Measurements from ENCODE around the gene BTBD6. TPM values are rescaled to one million over a fixed set of nuclear protein-coding genes. Genes with fewer than 3 reads are reported as not detected.

The BTBD6 gene
- total RNA-seq, 1 donor from 2014 or later, result 53.8 TPM

- DNase-seq (ENCODE audit: low read depth, low spot score), result no peak
Observed at GRCh38 chr14:105229099-105229655, 19.2 kb upstream of the BTBD6 start.

DNA sequence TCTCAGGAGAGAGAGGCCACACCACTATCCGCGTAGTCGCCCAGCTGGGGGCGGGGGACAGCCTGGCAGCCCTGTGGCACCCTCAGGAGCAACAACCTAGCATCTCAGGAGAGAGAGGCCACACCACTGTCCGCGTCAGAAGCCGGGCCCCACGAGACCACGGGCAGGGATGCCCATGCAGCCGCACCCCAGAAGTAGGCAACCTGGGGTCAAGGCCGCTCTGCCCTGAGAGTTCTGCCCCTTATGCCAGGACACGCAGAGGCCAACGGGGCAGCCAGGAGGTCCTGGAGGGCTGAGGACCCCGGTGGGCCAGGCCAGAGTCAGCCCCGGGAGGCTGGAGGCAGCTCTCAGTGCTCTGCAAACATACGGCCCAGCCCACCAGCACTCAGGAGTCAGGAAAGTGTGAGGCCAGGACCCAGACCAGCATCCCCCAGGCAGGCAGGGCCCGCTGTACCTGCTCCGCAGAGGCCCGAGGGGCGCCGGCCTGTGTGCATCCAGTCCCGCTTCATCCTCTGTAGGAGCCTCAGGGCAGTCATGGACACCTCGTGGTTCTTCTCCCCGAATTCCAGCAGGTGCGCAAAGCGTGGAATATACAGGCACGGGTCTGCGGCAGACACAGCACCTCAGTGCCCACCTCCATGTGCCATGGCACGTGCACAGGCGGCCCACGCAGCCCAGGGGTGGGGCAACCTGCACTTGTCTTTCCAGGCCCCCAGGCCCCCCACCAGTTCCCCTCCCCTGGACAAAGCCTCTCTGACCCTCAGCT is 7.3 kb upstream of the BTBD6 start:
- no peak for DNase-seq (ENCODE audit: low read depth, low spot score)

- DNase-seq (ENCODE audit: low read depth, low spot score), result no peak
Observed at GRCh38 chr14:105241641-105242040, 6.7 kb upstream of the BTBD6 start.

GRCh38 chr14:105244334-105244733 is 4.0 kb upstream of the BTBD6 start:
- DNase-seq (ENCODE audit: low read depth, low spot score), result no peak

DNA sequence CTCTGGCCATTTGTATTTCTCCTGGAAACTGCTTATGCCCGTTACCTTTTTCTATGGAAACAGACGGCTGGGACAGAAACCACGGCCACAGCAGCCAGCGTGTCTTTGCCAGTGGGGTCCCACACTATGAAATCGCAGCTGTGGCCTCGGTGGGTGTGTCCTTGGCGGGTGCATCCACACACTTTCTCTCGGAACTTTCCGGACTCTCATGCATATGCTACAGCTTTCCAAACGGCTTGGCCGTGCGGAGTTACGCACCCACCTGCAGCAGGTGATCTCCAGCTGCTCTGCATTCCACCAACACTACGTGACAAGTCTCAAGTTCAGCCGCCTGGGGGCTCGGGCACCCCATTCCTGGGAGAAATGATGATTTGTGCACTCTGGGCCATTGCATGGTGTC is 1.3 kb upstream of the BTBD6 start:
- DNase-seq (ENCODE audit: low read depth, low spot score), result no peak

- no peak for DNase-seq (ENCODE audit: low read depth, low spot score)
Observed at GRCh38 chr14:105247715-105248367, 492 bp upstream of the BTBD6 start.

DNA sequence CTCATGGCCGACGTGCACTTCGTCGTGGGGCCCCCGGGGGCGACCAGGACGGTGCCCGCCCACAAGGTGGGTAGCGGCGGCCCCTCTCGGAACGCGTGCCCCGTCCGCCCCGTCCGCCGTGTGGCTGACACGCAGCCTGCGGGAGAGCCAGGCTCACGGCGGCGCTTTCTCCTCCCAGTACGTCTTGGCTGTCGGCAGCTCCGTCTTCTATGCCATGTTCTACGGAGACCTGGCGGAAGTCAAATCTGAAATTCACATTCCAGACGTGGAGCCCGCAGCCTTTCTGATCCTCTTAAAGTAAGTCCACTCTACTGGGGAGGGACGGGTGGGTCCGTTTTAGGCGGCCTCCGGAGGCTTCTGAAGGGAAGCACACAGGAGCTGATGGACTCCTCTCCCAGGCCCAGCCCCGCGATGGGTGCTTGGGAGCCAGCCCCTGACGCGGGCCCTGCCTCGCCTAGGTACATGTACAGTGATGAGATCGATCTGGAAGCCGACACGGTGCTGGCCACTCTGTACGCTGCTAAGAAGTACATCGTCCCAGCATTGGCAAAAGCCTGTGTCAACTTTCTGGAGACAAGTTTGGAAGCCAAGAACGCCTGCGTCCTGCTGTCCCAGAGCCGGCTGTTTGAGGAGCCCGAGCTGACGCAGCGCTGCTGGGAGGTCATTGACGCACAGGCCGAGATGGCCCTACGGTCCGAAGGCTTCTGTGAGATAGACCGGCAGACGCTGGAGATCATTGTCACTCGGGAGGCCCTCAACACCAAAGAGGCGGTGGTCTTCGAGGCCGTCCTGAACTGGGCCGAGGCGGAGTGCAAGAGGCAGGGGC is 1.1 kb downstream of the BTBD6 start:
- DNase-seq (ENCODE audit: low read depth, low spot score), result no peak

DNA sequence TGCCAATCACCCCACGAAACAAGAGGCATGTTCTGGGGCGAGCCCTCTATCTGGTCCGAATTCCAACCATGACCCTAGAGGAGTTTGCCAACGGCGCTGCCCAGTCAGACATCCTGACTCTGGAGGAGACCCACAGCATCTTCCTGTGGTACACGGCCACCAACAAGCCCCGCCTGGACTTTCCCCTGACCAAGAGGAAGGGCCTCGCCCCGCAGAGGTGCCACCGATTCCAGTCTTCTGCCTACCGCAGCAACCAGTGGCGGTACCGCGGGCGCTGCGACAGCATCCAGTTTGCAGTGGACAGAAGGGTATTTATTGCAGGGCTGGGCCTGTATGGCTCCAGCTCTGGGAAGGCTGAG is 1.7 kb downstream of the BTBD6 start:
- DNase-seq (ENCODE audit: low read depth, low spot score), result no peak

DNA sequence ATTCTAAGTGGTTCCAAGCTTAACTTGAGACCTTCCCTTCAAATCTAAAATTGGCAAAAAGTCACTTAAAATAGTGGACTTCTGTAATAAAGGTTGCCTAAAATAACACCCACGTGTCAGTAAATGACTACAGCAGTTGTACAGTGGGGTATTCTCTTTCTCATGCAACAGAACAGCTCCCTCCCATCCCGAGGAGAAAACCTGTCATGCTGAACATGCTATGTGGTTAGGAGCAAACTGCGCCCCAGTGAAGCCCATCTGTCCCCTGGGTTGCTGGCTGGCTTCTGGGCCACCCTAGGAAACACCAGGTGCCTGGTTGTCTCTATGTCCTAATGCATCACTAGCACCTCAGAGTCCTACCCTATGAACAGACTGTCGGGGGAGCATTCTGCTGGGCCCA is 2.7 kb downstream of the BTBD6 start:
- DNase-seq (ENCODE audit: low read depth, low spot score), result no peak

DNA sequence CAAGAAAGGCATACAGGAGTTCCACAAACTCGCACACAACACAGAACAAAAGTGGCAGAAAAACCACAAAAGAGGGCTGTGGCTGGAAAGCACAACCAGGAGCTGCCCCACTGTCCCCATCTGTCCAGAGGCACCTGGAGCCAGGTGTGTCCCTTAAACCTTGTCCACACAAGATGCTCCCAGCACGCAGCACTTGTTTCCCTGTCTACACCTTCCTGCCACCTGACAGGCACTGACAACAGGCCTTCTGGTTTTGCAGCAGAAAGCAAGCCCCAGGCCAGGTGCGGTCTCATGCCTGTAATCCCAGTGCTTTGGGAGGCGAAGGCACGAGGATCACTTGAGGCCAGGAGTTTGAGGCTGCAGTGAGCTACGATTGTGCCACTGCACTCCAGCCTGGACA is 3.6 kb downstream of the BTBD6 start:
- no peak for DNase-seq (ENCODE audit: low read depth, low spot score)

DNA sequence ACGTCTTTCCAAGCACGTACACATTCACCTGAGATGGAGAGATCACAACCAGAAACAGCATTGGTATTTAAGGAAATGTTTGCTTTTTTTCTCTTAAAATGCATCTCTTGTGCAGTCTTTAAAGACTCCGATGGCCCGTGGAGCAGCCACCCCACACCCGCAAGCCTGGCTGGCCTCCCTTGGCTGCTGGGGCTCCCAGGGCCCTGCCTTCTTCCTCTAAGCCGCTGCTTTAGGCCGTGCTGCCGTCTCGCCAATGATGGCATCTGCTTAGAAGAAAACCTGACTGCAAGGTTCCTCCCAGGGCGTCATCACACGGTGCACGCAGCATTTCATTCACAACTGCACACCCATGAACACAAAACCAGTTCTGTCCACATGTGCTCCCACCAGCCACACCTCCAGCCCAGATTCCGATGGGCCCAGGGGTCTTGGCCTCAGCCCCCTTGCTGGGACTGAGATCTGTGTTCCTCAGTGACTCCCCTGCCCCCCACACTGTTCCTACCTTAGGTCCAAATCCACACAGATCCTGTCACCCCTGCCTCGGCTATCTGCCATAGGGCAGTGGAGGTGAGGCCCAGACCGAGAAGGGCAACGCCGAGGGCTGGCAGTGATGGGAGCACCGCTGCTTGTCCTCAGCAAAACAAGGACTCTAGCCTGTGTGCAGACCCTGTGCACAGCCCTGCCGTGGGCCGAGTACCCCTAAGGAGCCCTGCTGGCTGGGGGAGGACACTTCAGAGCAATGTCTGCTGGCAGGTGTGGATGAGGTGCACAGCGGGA is 4.4 kb downstream of the BTBD6 start:
- DNase-seq (ENCODE audit: low read depth, low spot score), result no peak

DNA sequence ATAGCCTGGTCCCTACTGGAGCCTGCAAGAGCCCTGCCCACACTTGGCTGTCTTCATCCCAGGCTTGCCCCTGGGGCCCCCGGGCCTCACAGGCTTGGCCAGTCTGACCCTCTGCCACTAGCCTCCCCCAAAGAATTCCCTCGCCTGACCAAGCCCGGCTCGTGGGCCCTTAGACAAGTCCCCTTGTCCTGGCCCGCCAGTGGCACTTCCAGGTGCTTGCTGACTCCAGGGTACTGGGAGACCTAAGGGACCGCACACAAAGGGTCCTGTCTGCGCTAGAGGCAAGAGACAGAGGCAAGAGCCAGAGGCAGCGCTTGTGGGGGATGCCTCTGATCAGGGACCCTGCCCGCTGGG is 5.0 kb downstream of the BTBD6 start:
- DNase-seq (ENCODE audit: low read depth, low spot score), result no peak

DNA sequence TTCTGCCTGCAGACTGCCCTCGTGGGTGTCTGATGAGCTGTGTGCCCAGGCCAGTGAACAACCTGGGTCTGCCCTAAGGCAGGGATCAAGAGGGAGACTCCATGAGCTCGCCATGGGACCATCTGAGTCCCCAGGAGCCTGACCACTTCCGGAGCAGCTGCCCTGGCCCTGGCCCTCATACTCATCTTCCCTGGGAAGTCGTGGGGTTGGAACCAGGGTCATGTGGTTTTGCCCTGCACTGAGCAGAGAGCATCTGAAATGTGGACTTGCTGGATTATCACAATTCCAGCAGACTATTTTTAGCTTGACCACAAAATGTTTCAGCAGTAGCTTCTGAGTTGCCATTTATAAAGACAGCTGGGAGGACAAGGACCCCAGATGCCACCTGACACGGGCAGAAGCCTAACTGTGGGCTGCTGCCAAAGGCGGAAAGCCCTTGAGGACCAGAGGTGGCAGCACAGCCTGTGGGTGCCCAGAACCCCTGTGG is 6.7 kb downstream of the BTBD6 start:
- DNase-seq (ENCODE audit: low read depth, low spot score), result no peak

- no peak for DNase-seq (ENCODE audit: low read depth, low spot score)
Observed at GRCh38 chr14:105256292-105256960, 8.1 kb downstream of the BTBD6 start.

- no peak for DNase-seq (ENCODE audit: low read depth, low spot score)
Observed at GRCh38 chr14:105257464-105257863, 9.1 kb downstream of the BTBD6 start.

DNA sequence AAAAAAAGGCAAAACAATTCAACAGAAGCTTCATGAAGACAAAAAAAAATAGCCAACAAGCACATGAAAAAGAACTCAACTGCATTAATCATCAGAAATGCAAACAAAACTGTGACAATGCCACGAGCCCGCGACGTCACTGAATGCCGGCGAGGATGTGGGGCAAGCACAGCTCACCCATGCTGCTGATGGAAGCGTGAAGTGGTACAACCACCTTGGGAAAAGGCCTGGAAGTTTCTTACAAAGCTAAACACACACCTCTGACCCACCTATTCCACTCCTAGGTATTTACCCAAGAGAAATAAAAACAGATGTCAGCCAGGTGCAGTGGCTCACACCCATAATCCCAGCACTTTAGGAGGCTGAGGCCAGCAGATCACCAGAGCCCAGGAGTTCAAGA is 10.5 kb downstream of the BTBD6 start:
- DNase-seq (ENCODE audit: low read depth, low spot score), result no peak

DNA sequence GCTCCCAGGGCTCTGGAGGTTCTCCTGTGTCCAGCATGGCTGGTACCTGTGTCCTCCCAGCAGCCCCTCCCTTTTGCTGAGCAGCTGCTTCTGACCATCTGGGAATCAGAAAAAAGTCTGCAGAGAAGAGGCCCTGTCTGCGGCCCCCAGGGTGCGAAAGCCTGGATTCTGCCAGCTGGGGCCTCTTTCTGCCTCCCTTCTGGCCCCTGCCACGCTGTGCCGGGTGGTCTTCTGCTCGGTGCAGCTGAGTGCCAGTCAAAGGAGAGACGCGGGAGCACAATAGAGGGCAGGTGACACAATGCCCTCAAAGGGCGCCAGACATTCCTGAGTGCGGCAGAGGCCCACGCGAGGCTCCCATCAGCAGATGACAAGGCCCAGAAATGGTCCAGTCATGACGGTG is 12.6 kb downstream of the BTBD6 start:
- no peak for DNase-seq (ENCODE audit: low read depth, low spot score)

GRCh38 chr14:105261781-105262180 is 13.4 kb downstream of the BTBD6 start:
- DNase-seq (ENCODE audit: low read depth, low spot score), result no peak

DNA sequence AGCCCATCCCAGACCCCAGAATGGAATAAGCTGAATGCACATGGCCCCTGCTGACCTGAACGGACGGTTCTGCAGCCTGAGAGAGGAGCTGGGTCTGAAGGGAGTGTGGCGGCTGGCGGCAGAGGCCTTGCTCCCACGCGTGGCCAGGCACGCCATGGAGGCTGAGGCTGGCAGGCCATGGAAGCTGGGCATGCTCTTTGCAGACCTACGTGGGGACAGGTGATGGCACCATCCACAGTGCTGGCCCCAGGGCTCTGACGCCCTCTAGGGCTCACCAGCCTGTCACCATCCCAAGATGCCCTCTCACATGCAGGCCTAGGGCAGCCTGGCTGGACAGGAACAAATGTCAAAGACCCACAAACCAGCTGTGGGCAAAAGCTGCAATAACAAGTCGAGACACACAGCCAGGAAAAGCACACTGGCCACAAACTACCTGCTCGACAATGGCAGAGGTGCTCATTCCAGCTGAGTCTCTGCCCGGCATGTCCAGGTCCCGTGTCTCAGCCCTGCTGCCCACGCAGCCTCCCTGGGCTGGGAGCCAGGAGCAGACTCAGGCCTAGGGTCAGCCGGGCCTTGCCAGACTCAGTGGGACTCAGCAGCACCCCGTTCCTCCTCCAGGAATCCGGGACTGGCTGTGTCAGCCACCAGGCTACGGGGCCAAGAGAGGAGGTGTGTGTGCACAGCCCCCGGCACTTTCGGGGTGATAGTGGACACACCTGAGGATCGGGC is 19.7 kb downstream of the BTBD6 start:
- no peak for DNase-seq (ENCODE audit: low read depth, low spot score)

GRCh38 chr14:105268736-105269354 is 20.5 kb downstream of the BTBD6 start:
- no peak for DNase-seq (ENCODE audit: low read depth, low spot score)

All from pulmonary artery endothelial cell (primary cell).